GM19438 (cell line): Measurements from ENCODE around the gene SMS.

Experiments
- ATAC-seq: cut with Tn5 transposase; IDR thresholded peaks from one replicate; pipeline ENCODE4 v1.9.1; 2021; ENCODE audit warnings: low read depth; ENCODE audit not compliant: unreplicated experiment

The SMS gene

GRCh38 chrX:21975242-21975641 is 34.7 kb downstream of the SMS start:
- no peak for ATAC-seq

DNA sequence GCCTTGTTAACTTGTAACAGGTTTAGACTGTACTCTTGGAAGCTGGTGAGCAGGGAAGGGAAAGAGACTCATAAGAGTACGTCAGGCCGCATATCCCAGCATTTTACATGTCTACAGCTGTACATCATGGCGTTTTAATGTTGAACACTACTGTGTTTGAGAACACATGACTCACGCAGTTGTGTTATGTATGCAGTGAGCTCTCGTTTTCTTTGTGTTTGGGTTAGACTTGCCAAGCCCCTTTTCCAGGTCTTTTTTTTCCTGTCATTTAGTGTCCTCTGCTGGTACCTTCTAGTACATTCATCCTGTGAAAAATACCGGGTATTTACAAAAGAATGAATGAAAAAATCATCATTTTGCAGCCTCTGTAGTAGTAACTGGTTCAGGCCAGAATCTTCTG is 35.3 kb downstream of the SMS start:
- no peak for ATAC-seq

DNA sequence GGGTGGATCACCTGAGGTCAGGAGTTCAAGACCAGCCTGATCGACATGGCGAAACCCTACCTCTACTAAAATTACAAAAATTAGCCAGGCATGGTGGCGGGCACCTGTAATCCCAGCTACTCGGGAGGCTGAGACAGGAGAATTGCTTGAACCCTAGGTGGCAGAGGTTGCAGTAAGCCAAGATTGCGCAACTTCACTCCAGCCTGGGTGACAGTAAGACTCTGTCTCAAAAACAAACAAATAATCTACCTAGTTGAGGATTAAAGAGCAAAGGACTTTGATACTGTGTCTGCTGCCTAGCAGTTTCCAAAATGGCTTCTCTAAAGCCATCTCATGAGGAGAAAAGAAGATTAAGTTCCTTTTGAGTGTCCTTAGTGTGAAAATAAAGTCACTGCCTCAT is 37.8 kb downstream of the SMS start:
- ATAC-seq = no peak

DNA sequence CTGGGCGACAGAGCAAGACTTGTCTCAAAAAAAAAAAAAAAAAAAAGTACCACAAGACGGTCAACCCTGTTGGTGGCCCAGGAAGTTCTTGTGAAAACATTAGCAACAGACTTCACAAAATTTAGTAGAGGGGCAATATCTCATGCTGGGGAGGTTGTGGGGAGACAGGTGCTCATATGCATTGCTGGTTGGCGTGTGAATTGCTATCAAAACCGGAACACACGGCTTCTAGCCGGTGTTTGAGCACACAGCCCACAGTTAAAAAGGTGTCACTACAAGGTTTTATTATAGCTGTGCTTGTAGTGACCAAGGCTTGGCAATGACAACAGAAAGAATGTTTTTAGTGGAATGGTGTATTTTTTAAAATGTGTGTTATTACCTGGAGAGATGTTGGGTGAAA is 41.8 kb downstream of the SMS start:
- no peak for ATAC-seq

DNA sequence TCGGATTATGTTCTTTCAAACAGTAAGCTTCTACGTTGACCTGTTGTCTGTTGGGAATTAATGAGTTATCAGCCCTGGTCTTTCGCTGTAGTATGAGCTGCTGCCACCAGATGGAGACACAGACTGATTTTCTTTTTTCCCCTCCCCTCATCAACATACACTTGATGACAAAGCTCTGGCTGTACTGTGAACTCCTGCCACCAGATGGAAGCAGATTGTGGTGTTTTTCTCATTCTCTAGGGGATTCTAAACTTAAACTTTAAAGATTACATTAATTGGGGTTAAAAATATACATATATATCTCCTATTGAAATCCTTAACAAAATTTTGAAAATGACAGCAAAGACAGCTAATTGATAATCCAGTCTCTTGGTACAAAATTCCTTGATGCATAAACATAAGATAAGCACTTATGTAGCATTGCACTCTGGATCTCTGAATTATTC is 44.8 kb downstream of the SMS start:
- ATAC-seq = peak; percentile 94

DNA sequence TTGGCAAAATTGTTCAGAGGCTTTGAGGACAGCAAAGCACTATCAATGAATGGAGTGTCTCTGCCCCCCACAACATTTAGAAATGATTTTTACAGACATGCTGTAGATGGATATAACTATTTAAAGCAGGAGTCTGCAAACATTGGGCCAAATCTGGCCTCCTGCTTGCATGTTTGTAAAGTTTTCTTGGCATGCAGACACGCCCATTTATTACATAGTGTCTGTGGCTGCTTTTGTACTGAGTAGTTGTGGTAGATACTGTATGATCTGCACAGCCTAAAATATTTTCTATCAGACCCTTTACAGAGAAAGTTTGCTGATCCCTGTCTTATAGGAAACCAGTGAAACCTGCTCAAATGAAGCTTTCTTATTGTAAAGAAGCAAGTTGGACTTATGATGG is 46.1 kb downstream of the SMS start:
- ATAC-seq = no peak

DNA sequence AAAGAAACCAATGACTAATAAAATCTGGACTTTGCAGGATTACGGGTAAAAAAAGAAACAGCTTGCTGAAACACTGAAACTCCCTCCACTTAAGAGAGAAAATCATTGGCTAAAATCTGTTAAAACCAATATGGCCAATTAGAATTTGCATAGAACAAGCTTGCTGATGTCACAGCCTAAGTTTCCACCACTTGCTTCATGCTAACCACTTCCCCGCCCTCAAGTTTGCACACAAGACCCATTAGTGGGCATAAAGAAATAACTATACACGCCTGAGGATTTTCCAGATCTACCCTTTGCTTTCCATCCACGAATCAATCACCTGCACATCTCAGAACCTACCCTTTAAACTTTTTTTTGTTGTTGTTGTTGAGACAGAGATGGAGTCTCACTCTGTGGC is 48.9 kb downstream of the SMS start:
- no peak for ATAC-seq

DNA sequence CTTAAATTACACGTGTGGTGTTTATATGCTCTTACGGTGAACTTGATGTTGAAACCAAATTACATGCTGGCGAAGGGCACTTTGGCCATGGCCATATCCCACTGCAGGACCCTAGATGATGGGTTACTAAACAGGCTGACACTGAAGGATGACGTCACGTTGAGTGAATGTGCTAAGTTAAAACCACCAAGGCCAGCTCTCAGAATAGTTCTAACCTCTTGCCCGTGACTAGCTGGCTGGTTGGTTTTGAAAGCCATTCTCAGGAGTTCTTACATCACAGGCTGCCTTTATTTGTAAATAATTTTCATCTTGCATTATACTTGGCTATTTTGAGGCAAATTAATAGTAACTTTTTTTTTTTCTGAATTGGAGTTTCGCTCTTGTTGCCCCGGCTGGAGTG is 50.3 kb downstream of the SMS start:
- ATAC-seq = no peak

DNA sequence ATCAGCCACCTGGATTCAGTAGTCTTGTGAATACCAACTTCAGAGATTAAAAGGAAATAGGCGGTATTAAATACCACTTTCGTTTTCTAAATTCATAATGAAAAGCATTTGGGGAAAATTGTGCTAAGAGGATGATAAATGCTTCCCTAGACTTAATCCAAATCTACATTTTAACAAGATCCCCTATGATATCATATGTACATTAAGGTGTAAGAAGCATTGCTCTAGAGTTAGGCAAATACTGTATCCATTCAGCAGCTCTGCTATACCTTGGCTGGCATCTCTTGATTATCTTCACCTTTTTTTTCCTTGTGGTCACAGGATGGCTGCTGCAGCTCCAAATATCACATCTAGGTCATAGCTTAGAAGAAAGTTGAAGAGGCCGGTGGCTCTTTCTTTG is 51.0 kb downstream of the SMS start:
- ATAC-seq = no peak

DNA sequence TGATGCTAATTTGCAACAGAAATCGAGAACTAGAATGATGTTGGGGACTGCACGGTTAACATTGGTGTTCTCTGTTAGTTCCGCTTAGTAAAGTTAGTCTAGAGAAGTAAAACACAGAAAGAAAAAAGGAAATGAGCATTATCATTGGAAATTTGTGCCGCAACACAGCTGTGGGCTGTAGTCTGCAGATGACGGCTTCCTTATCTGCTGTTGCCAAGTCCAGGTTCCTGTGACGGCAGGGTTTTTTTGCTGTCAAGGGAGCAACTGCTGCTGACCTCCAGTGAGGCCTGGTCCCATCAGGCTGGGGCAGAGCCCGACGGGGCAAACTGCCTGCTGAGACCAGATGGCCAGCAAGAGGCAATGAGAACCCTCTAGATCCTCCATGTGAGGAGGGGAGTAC is 52.8 kb downstream of the SMS start:
- ATAC-seq = peak; percentile 75

GRCh38 chrX:21996872-21997455 is 56.5 kb downstream of the SMS start:
- no peak for ATAC-seq

DNA sequence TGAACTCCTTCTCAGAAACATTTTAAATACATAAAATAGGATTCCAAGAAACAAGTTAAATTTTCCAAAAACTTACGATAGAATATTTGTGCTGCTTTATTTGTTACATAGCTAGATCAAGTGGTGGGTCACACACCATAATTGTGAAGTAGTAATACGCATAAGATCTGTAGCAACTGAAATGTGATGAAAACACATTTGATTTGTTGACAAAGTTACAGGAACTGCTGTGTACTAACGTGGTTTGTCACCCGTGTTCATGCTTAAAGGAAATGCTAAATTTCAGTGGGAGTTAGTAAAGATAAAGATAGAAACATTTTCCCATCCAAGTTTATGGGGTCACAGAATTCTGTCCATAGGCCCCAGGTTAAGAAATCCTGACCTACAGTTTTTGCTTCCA is 57.5 kb downstream of the SMS start:
- no peak for ATAC-seq

- ATAC-seq = no peak
Observed at GRCh38 chrX:22004866-22005265, 64.4 kb downstream of the SMS start.

DNA sequence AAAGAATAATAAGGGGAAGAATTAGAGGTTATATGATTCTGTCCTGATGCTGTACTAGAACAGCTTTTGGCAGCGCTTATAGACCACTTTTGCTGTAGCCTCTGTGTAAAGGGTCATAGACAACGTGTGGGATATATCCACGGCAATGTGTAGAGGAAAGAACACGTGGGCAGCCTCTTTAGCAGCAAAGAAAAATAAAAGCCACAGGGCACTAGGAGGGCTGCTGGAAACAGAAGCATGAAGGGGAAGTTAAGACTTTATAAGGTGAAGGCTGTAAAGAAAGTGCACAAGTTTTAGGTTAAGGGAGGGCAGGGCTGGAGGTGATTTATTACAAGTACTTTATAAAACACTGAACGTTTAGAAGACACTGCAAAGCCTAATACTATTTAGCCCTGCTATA is 71.5 kb downstream of the SMS start:
- ATAC-seq = no peak

- no peak for ATAC-seq
Observed at GRCh38 chrX:22012931-22013330, 72.4 kb downstream of the SMS start.

- ATAC-seq = no peak
Observed at GRCh38 chrX:22015139-22015750, 74.7 kb downstream of the SMS start.

DNA sequence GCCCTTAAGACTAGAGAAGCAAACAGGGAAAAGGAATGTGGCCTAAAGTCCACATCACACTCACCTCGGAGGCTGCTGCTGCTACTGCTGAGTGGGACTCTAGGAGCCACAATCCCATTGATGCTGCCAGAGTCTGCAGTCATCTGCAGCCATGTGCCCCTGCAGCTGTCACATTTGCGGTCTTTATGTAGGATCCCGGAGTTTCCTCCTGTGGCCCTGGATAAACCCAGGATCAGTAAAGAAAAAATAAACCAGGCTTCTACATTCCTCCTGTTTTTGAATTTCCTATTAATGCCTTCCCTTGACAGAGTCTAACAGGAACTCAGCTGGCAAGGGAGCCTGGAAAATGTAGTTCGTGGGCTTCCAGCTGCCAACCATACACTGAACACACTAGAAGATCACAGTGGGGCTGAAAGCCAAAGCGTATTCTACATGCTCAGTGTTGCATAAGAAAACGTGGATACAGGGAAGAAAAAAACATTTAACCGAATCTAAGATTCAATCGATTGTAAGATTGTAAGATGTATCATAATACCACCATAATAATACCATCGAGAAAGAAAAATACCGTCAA is 81.3 kb downstream of the SMS start:
- ATAC-seq = no peak

DNA sequence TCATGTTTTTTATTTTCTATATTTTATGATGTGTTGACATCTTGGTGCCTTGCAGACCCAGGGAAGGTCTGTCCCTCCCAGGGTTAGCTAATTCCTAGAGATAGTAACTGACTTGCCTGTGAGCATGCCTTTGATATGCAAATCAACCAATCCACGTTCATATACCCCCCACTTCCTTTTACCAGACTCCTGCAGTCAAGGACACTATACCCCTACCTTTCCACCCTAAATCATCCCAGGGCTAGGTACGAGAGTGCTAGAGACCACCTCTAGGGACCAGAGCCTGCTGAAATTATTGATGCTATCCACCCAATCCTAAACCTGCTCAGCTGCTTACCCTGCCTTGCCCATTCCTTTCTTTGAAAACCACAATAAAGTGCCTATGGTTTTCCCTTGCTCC is 84.1 kb downstream of the SMS start:
- no peak for ATAC-seq

DNA sequence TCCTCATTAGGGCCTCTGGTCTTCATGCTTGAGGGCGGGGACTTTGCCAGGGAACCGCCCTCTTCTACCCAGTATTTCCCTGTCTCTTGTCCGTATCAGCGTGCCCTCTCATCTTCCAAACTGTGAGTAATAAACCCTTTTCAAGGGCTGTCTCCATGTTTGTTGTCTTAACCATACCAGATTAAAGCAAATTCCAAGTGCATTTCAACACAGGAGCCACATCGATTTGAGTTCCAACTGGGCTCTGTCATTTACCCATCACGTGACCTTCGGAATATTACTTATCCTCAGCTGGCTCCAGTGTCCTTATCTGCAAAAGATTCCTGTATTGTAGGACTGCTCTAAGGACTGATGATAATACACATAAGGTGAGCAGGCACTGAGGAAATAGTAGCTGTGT is 85.2 kb downstream of the SMS start:
- no peak for ATAC-seq

DNA sequence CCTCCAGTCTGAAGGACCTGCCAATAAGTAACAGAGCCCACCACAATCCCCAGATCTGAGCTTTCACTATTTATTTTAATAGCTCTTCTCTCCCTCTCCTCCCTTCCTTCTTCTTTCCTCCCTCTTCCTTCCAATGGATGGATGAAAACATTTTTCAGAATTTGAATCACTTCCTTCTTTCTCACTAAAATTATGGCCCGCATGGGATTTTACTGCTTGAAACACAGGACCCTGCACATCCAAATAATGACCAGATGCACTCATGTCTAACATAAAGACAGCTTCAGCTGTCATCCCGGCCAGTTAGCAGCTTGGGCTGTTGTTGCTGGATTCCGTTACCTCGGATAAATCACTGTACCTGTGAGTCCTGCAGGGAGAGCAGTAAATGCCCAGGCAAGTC is 86.2 kb downstream of the SMS start:
- no peak for ATAC-seq

DNA sequence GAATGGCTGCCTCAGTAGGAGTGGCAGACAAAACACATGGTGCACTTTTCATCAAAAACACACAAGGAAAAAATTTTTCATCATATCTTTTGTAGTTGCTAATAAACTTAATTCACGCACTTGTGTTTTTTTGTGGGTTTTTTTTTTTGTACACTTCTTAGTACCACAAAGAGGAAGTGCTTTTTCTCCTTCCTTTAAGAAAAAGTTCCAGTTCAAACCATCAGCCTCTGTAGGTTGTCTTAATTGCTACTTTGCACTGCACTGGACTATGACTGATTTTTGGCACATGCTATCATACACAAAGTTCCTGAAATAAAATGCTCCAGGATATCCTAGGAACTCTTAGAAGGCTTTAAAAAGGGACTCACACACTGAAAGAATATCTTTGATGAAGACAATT is 91.6 kb downstream of the SMS start, which contains the start of gene PHEX:
Gene PHEX (plus strand): TSS at position 242 of the 400 bp plus-strand sequence. CDS start 681 bp downstream, outside the sequence.
- no peak for ATAC-seq

- no peak for ATAC-seq
Observed at GRCh38 chrX:22032506-22032905, 92.0 kb downstream of the SMS start.
